Heart left ventricle (tissue), 16 donors: ENCODE measurements around the gene CTAG1A. TPM values are rescaled to one million over a fixed set of nuclear protein-coding genes. Genes with fewer than 3 reads are reported as not detected.
A peak's percentile ranks its signal among the peaks of the same experiment; 100 is the strongest.
"Not testable (repeated sequence)": the region's sequence is repeated elsewhere in the genome, so short reads cannot be mapped to it uniquely, and the experiment has no call there.

Experiments used
- ATAC-seq, 4 donors: fragments of 200-7000 bp; cut with Tn5 transposase; one replicate each; pipeline ENCODE4 v1.9.1; 2020 to 2022; ENCODE audit warnings: moderate library complexity in 4 of 4, mild to moderate bottlenecking in 3 of 4, moderate number of reproducible peaks in 1 of 4
- DNase-seq, 5 donors: peaks; one replicate each; pipeline ENCODE4 v3.0.0-alpha.2; 2020
- H3K27ac ChIP-seq, 12 donors: fragments of 200-600 bp; sonication (generic) in 4 of 12; one replicate each; pipeline versions ENCODE4 v1.5.0 to v1.8.0; 2016 to 2022; ENCODE audit warnings: mild to moderate bottlenecking in 2 of 12
- H3K27me3 ChIP-seq, 9 donors: fragments of 200-600 bp; sonication (generic) in 2 of 9; one replicate each; pipeline versions ENCODE4 v1.5.1 to v1.8.0; 2016 to 2022; ENCODE audit warnings: mild to moderate bottlenecking in 3 of 9
- H3K36me3 ChIP-seq, 9 donors: fragments of 200-600 bp; sonication (generic) in 2 of 9; one replicate each; pipeline versions ENCODE4 v1.5.0 to v1.8.0; 2018 to 2022; ENCODE audit warnings: mild to moderate bottlenecking in 2 of 9
- H3K4me1 ChIP-seq, 12 donors: fragments of 200-600 bp; sonication (generic) in 4 of 12; one replicate each; pipeline versions ENCODE4 v1.5.0 to v1.8.0; 2016 to 2022; ENCODE audit warnings: mild to moderate bottlenecking in 3 of 12
- H3K4me3 ChIP-seq, 12 donors: fragments of 200-600 bp; sonication (generic) in 4 of 12; one replicate each; pipeline versions ENCODE4 v1.5.0 to v1.8.0; 2017 to 2022; ENCODE audit warnings: mild to moderate bottlenecking in 9 of 12, moderate library complexity in 4 of 12
- H3K9me3 ChIP-seq, 12 donors: fragments of 200-600 bp; sonication (generic) in 4 of 12; one replicate each; pipeline versions ENCODE4 v1.5.0 to v1.8.0; 2016 to 2022; ENCODE audit warnings: mild to moderate bottlenecking in 1 of 12
- POLR2A ChIP-seq, 2 donors: fragments of 450-650 bp; IDR thresholded peaks; one replicate each; pipeline ENCODE4 v1.6.1; 2017; ENCODE audit warnings: antibody characterized with exemption in 2 of 2, mild to moderate bottlenecking in 2 of 2, moderate library complexity in 2 of 2
- WGBS, 4 donors: extraction: QIAGEN DNeasy Blood & Tissue Kit in 2 of 4; methylation state at CpG; one replicate each; pipeline versions ENCODE4 v1.1.5 to v1.1.7; 2013 to 2018; 5-methylcytosine and 5-hydroxymethylcytosine counted together
- intact Hi-C, 10 donors: fragments of 100-400 bp; cut with DNase I; formaldehyde crosslinking; loops; one replicate each; pipeline versions ENCODE4 v1.11.1 to v1.14.2; 2022
- polyA plus RNA-seq, 2 donors: library from polyadenylated mRNA; stranded (reverse); fragments of 200-250 nt; gene quantifications; one replicate each; pipeline ENCODE4 v1.2.3, GENCODE V29; 2013
- total RNA-seq, 9 donors: library from RNA; depleted of rRNA in 2 of 9; stranded (reverse); fragments of >200 nt in 2 of 9; fragmentation: NEBNext Ultra II Directional in 3 of 9; extraction: Animal tissue kit (Norgen Biotek cat#: 25700) in 3 of 9; gene quantifications; one replicate each; pipeline versions ENCODE4 v1.1.0 to v1.2.4, GENCODE V29; 2016 to 2023
- TF ChIP-seq, protein P1 (sequence below), 12 donors: fragments of 200-600 bp; sonication (generic) in 4 of 12; IDR thresholded peaks; one replicate each; pipeline versions ENCODE4 v1.5.0 to v1.8.0; 2018 to 2022; ENCODE audit warnings: antibody characterized with exemption in 12 of 12, mild to moderate bottlenecking in 5 of 12
- donor health status: ischemic (EF 13 %, LVEDD 7.1; RV severe dilation, severe dysfunction).
- donor health status: healthy with polysubstance abuse.
- donor health status: DM: no; HTN: yes; CAD: no.
- donor health status: DM: no; HTN: no; CAD: no.
- donor health status: ischemic (EF 25% LVEDD 6.9; RV normal size, moderate dysfunction).
- donor health status: ischemic (EF 25% LVEDD 5.7; RV mildly dilated, moderate dysfunction).
- donor health status: healthy.
- donor health status: DM: yes; HTN: yes; CAD: no.
- donor health status: ischemic (EF 35%, LVEDD 5.7; RV mildly dilated, moderate dysfunction).
- donor health status: nonischemic (EF 11% LVEDD 7.7; RV severe dilation, severe dysfunction).
- donor health status: DM: yes; HTN: yes; CAD: no.
- donor health status: PGD.
- donor health status: ischemic (EF 29% LVEDD 5.4; RV normal size, mild dysfunction).
- donor health status: nonischemic (EF 23%, LVEDD 6.1; RV moderate dilation, normal function).

Gene CTAG1A
- total and polyA plus RNA-seq, 11 donors: not detected

GRCh38 chrX:154575076-154575475 is 9.9 kb upstream of the CTAG1A start:
- H3K36me3 ChIP-seq, H3K4me3 ChIP-seq, H3K9me3 ChIP-seq, DNase-seq, intact Hi-C loops, H3K27me3 ChIP-seq, H3K27ac ChIP-seq, H3K4me1 ChIP-seq: not testable (repeated sequence)
- ATAC-seq: peak in 3 of 4 donors; percentile 49 to 74 (median 63)
- no CpG with 5 or more reads among the region's 5 CpGs for WGBS, 4 donors

DNA sequence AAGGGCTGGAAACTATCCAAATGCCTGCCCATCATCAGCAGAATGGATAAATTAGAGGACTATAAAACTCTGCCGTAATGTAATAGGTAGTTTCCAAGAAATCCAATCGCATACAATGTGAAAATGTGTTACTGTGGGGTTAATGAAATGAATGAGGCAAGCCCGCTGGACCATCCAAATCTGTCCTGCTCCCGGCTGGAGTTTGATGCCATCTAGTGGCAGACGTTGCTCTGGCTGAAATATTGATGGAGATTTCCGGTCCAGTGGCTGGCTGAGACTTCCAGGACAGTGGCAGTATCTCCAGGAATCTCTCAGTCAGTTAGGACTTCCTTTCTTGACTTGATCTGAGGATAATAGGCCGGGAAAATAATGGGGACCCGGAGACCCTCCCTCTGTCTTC is 1.9 kb upstream of the CTAG1A start:
- DNase-seq, H3K36me3 ChIP-seq, H3K27me3 ChIP-seq, H3K9me3 ChIP-seq, H3K4me3 ChIP-seq, H3K27ac ChIP-seq, H3K4me1 ChIP-seq, intact Hi-C loops: not testable (repeated sequence)
- ATAC-seq: peak; percentile 20 to 74 (median 47)
- no CpG with 5 or more reads among the region's 8 CpGs for WGBS, 4 donors

GRCh38 chrX:154590415-154590814 is 5.5 kb downstream of the CTAG1A start:
- H3K4me3 ChIP-seq, H3K9me3 ChIP-seq, H3K4me1 ChIP-seq, H3K36me3 ChIP-seq, H3K27ac ChIP-seq, DNase-seq, intact Hi-C loops, ATAC-seq, H3K27me3 ChIP-seq: not testable (repeated sequence)
- WGBS, 4 donors: 27% methylated on average over 4 of the region's 13 CpGs; no CpG with 5 or more reads in 3 of the 4 donors

DNA sequence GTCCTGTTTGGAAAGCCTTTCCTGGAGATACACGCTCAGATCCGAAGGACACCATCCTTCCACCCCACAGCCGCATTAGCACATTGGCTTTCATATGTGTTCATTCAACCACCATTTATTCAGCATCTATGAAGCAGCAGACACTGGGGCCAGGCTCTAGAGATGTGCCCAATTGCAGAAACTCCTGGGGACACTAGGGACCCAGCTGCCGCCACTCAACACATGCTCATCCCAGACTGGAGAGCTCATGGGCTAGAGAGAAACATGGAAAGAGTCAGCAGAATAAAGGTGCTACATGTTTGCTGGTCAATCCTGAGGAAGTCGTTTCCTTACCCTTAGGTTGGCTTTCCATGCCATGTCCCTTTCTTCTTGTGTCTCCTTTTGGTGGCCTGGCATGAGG is 7.6 kb downstream of the CTAG1A start:
- ATAC-seq (no peak), DNase-seq (no peak)
- no peaks in the 10 kb centered on the region for H3K9me3 ChIP-seq
- no peak for TF ChIP-seq POLR2A (IDR thresholded peaks at IDR 0.05)
- TF ChIP-seq, protein P1, sequence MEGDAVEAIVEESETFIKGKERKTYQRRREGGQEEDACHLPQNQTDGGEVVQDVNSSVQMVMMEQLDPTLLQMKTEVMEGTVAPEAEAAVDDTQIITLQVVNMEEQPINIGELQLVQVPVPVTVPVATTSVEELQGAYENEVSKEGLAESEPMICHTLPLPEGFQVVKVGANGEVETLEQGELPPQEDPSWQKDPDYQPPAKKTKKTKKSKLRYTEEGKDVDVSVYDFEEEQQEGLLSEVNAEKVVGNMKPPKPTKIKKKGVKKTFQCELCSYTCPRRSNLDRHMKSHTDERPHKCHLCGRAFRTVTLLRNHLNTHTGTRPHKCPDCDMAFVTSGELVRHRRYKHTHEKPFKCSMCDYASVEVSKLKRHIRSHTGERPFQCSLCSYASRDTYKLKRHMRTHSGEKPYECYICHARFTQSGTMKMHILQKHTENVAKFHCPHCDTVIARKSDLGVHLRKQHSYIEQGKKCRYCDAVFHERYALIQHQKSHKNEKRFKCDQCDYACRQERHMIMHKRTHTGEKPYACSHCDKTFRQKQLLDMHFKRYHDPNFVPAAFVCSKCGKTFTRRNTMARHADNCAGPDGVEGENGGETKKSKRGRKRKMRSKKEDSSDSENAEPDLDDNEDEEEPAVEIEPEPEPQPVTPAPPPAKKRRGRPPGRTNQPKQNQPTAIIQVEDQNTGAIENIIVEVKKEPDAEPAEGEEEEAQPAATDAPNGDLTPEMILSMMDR (IDR thresholded peaks at IDR 0.05): no peak
- peaks cover 0 to 7% (median 0%) of the 10 kb centered on the region in 9 donors for H3K27me3 ChIP-seq
- no peaks in the 10 kb centered on the region for H3K36me3 ChIP-seq
- intact Hi-C loops: no loop called here
- no peak overlapping the region for H3K4me3 ChIP-seq
- no peaks in the 10 kb centered on the region for H3K4me1 ChIP-seq
- H3K27ac ChIP-seq: no peak overlapping the region
- 76 to 92% (median 87%) methylated on average over 5 of the region's 5 CpGs for WGBS, 4 donors

GRCh38 chrX:154593201-154593600 is 8.3 kb downstream of the CTAG1A start:
- intact Hi-C loops: no loop called here
- no peak overlapping the region for H3K27ac ChIP-seq
- no peaks in the 10 kb centered on the region for H3K9me3 ChIP-seq
- no peaks in the 10 kb centered on the region for H3K4me1 ChIP-seq
- H3K4me3 ChIP-seq: no peak overlapping the region
- peaks cover 0 to 7% (median 0%) of the 10 kb centered on the region in 9 donors for H3K27me3 ChIP-seq
- 78 to 93% (median 84%) methylated on average over 5 of the region's 5 CpGs for WGBS, 4 donors
- no peak for TF ChIP-seq POLR2A (IDR thresholded peaks at IDR 0.05)
- TF ChIP-seq, protein P1 (IDR thresholded peaks at IDR 0.05): no peak
- H3K36me3 ChIP-seq: no peaks in the 10 kb centered on the region
- ATAC-seq: no peak
- DNase-seq: no peak

GRCh38 chrX:154594491-154594890 is 9.6 kb downstream of the CTAG1A start:
- no peak for DNase-seq
- no peaks in the 10 kb centered on the region for H3K36me3 ChIP-seq
- no peak for ATAC-seq
- intact Hi-C loops: no loop called here
- H3K4me3 ChIP-seq: no peak overlapping the region
- peaks cover 0 to 7% (median 0%) of the 10 kb centered on the region in 9 donors for H3K27me3 ChIP-seq
- no peaks in the 10 kb centered on the region for H3K4me1 ChIP-seq
- no peaks in the 10 kb centered on the region for H3K9me3 ChIP-seq
- 72 to 96% (median 84%) methylated on average over 4 of the region's 4 CpGs for WGBS, 4 donors
- TF ChIP-seq, protein P1 (IDR thresholded peaks at IDR 0.05): no peak
- no peak for TF ChIP-seq POLR2A (IDR thresholded peaks at IDR 0.05)
- no peak overlapping the region for H3K27ac ChIP-seq
